Transverse colon (tissue), 4 donors: ENCODE results near the gene RELA. TPM values are rescaled to one million over a fixed set of nuclear protein-coding genes. Genes with fewer than 3 reads are reported as not detected.
"Not testable (repeated sequence)": the region's sequence is repeated elsewhere in the genome, so short reads cannot be mapped to it uniquely, and the experiment has no call there.

Source experiments
- DNase-seq: peaks from one replicate; pipeline ENCODE4 v3.0.0-alpha.2; 2019
- H3K27ac ChIP-seq, 4 donors: fragments of 200-600 bp; sonication (generic); 2 replicates each; pipeline ENCODE4 v1.5.1; 2016 to 2018; ENCODE audit warnings: inconsistent platforms in 4 of 4
- H3K27me3 ChIP-seq: fragments of 200-600 bp; sonication (generic); 2 replicates; pipeline ENCODE4 v1.5.1; 2017; ENCODE audit warnings: inconsistent platforms
- H3K36me3 ChIP-seq, 4 donors: fragments of 200-600 bp; sonication (generic); 2 replicates each; pipeline ENCODE4 v1.5.1; 2017 to 2019; ENCODE audit warnings: inconsistent platforms in 4 of 4
- H3K4me1 ChIP-seq, 4 donors: fragments of 200-600 bp; sonication (generic); 2 replicates each; pipeline ENCODE4 v1.5.1; 2017 to 2020; ENCODE audit warnings: inconsistent platforms in 4 of 4
- H3K4me3 ChIP-seq, 4 donors: fragments of 200-600 bp; sonication (generic); 1 replicate in 1 of 4; 2 replicates in 3 of 4; pipeline versions ENCODE4 v1.5.1 to v1.6.1; 2017 to 2019; ENCODE audit warnings: inconsistent platforms in 4 of 4
- H3K9me3 ChIP-seq, 2 donors: fragments of 200-600 bp; sonication (generic); 2 replicates each; pipeline ENCODE4 v1.5.1; 2017 to 2019; ENCODE audit warnings: inconsistent platforms in 2 of 2
- EP300 ChIP-seq: sonication (generic); formaldehyde crosslinking; IDR thresholded peaks from one replicate; pipeline ENCODE4 v1.6.1; 2017; ENCODE audit warnings: antibody characterized with exemption, low read depth
- POLR2A ChIP-seq: fragments of 450-650 bp; IDR thresholded peaks from one replicate; pipeline ENCODE4 v1.6.1; 2016; ENCODE audit warnings: antibody characterized with exemption, mild to moderate bottlenecking, moderate library complexity
- POLR2AphosphoS5 ChIP-seq, 3 donors: sonication (generic); formaldehyde crosslinking; IDR thresholded peaks; one replicate each; pipeline ENCODE4 v1.6.1; 2016; ENCODE audit warnings: antibody characterized with exemption in 3 of 3
- WGBS, 2 donors: methylation state at CpG; one replicate each; pipeline ENCODE4 v1.1.5; 2018; ENCODE audit warnings: low coverage in 1 of 2; 5-methylcytosine and 5-hydroxymethylcytosine counted together
- in situ Hi-C, 4 donors: fragments of 200-750 bp; cut with MboI; loops; one replicate each; pipeline versions ENCODE4 v1.15.0 to v1.15.1; 2017; ENCODE audit warnings: low sequenced_read_pairs in 3 of 4, low pct_ligation_motif_present in 1 of 4, low pct_unique_long_range_greater_than_20kb in 1 of 4
- intact Hi-C: fragments of 100-400 bp; cut with DNase I; formaldehyde crosslinking; loops from one replicate; pipeline ENCODE4 v1.15.1; 2023; ENCODE audit warnings: low total_unique reads
- total RNA-seq, 4 donors: library from RNA; depleted of rRNA; stranded (reverse); fragments of >200 nt; gene quantifications; one replicate each; pipeline ENCODE4 v1.1.0, GENCODE V29; 2016
- TF ChIP-seq, protein P1 (sequence below), 5 experiments: fragments of 200-600 bp in 3 of 5; fragments of 450-650 bp in 2 of 5; sonication (generic) in 3 of 5; IDR thresholded peaks; 1 replicate in 2 of 5; 2 replicates in 3 of 5; pipeline ENCODE4 v1.5.1; 2016 to 2017; ENCODE audit warnings: antibody characterized with exemption in 5 of 5, inconsistent platforms in 3 of 5, mild to moderate bottlenecking in 2 of 5, moderate library complexity in 1 of 5

RELA gene
- total RNA-seq, 4 donors from 2014 or later, result 45.8 to 95.8 (median 58.4) TPM

DNA sequence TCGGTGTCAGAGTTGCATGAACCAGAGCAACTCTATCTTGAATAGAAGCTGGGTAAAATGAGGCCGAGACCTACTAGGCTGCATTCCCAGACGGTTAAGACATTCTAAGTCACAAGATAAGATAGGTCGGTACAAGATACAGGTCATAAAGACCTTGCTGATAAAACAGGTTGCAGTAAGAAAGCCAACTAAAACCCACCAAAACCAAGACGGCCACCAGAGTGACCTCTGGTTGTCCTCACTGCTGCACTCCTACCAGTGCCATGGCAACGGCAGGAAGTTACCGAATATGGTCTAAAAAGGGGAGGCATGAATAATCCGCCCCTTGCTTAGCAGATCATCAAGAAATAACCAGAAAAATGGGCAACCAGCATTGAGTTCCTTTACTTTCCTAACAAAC lies 46.9 kb upstream of the RELA start:
- Histone ChIP-seq H3K36me3 (peaks cover 0 to 12% (median 8%) of the 10 kb centered on the region in 4 donors), H3K27me3 (no peaks in the 10 kb centered on the region), H3K4me3 (no peak overlapping the region), H3K4me1 (peaks cover 9 to 31% (median 19%) of the 10 kb centered on the region in 4 donors), H3K9me3 (no peaks in the 10 kb centered on the region), H3K27ac (no peak overlapping the region)
- DNase-seq, result no peak
- in situ Hi-C loops, result loop anchor here (10.0 to 25.0 kb wide), 4 partner anchors 65 to 278 kb away; no protein-coding TSS in a partner anchor
- TF ChIP-seq POLR2A, result no peak
- no peak for TF ChIP-seq EP300
- TF ChIP-seq, protein P1, sequence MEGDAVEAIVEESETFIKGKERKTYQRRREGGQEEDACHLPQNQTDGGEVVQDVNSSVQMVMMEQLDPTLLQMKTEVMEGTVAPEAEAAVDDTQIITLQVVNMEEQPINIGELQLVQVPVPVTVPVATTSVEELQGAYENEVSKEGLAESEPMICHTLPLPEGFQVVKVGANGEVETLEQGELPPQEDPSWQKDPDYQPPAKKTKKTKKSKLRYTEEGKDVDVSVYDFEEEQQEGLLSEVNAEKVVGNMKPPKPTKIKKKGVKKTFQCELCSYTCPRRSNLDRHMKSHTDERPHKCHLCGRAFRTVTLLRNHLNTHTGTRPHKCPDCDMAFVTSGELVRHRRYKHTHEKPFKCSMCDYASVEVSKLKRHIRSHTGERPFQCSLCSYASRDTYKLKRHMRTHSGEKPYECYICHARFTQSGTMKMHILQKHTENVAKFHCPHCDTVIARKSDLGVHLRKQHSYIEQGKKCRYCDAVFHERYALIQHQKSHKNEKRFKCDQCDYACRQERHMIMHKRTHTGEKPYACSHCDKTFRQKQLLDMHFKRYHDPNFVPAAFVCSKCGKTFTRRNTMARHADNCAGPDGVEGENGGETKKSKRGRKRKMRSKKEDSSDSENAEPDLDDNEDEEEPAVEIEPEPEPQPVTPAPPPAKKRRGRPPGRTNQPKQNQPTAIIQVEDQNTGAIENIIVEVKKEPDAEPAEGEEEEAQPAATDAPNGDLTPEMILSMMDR (IDR thresholded peaks at IDR 0.05), result no peak
- TF ChIP-seq POLR2AphosphoS5 (IDR thresholded peaks at IDR 0.05), result no peak
- 67 to 75% methylated on average over 4 to 8 of the region's 8 CpGs for WGBS, 2 donors
- intact Hi-C loops, result loop anchor here (5.0 to 10.0 kb wide), 4 partner anchors 73 to 275 kb away; partner anchors contain the start of genes AP5B1 and SIPA1

DNA sequence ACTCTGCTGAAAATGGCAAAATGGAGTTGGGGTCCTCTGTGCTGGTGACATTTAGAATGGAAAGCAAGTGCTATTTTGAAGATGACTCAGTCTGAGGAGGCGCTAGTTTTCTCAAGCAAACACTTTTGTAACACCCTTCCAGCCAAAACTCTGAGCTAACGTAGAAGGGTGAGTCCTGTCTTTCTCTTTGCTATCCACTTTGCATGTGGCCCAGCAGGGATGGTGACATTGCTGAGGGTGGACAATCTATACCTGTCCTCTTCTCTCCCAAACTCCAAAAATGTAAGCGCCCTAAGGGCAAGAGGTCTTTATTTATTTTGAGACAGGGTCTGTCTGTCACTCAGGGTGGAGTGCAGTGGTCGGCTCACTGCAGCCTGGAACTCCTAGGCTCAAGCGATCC lies 45.7 kb upstream of the RELA start:
- Histone ChIP-seq H3K4me1 (peaks cover 9 to 29% (median 20%) of the 10 kb centered on the region in 4 donors), H3K9me3 (no peaks in the 10 kb centered on the region), H3K4me3 (no peak overlapping the region), H3K27me3 (no peaks in the 10 kb centered on the region), H3K36me3 (peaks cover 0 to 3% (median 1%) of the 10 kb centered on the region in 4 donors), H3K27ac (no peak overlapping the region)
- intact Hi-C loops, result loop anchor here (10.0 kb wide), 2 partner anchors 74 to 276 kb away; partner anchors contain the start of gene SIPA1
- DNase-seq, result no peak
- 80 to 83% methylated on average over 1 to 5 of the region's 5 CpGs for WGBS, 2 donors
- in situ Hi-C loops, result loop anchor here in 3 of 4 donors (25.0 kb wide), 2 partner anchors 104 to 279 kb away; no protein-coding TSS in a partner anchor
- TF ChIP-seq POLR2AphosphoS5 (IDR thresholded peaks at IDR 0.05), result no peak
- TF ChIP-seq EP300, result no peak
- TF ChIP-seq POLR2A, result no peak
- TF ChIP-seq, protein P1 (IDR thresholded peaks at IDR 0.05), result no peak

DNA sequence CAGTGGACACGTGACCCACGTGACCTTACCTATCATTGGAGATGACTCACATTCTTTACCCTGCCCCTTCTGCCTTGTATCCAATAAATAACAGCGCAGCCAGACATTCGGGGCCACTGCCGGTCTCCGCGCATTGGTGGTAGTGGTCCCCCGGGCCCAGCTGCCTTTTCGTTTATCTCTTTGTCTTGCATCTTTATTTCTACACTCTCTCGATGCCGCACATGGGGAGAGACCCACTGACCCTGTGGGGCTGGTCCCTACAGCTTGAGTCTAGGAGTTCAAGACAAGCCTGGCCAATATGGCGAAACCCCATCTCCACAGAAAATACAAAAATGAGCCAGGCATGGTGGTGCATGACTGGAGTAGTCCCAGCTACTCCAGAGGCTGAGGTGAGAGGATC lies 44.3 kb upstream of the RELA start:
- H3K27ac ChIP-seq, H3K36me3 ChIP-seq, H3K27me3 ChIP-seq, H3K9me3 ChIP-seq, H3K4me3 ChIP-seq, DNase-seq: not testable (repeated sequence)
- in situ Hi-C loops, result loop anchor here in 3 of 4 donors (25.0 kb wide), 2 partner anchors 105 to 280 kb away; no protein-coding TSS in a partner anchor
- WGBS, 2 donors, result 91% methylated on average over 11 of the region's 12 CpGs; no CpG with 5 or more reads in 1 of the 2 donors
- peaks cover 4 to 19% (median 10%) of the 10 kb centered on the region in 4 donors for H3K4me1 ChIP-seq
- intact Hi-C loops, result loop anchor here (10.0 kb wide), 2 partner anchors 72 to 278 kb away; partner anchors contain the start of gene SIPA1

DNA sequence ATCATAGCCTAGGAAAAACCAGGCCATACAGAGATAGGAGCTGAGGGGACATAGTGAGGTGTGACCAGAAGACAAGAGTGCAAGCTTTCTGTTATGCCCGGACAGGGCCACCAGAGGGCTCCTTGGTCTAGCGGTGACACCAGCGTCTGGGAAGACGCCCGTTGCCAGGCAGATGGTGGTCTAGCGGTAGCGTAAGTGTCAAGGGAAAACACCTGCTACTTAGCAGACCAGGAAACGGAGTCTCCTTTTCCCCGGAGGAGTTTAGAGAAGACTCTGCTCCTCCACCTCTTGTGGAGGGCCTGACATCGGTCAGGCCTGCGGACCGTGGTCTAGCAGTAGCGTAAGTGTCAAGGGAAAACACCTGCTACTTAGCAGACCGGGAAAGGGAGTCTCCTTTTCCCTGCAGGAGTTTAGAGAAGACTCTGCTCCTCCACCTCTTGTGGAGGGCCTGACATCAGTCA lies 43.6 kb upstream of the RELA start:
- 8 to 20% methylated on average over 1 to 14 of the region's 14 CpGs for WGBS, 2 donors
- peak; percentile 85 for DNase-seq
- in situ Hi-C loops (loop anchor here in 3 of 4 donors (25.0 kb wide), 2 partner anchors 106 to 281 kb away; no protein-coding TSS in a partner anchor), intact Hi-C loops (loop anchor here (10.0 kb wide), 2 partner anchors 72 to 278 kb away; partner anchors contain the start of gene SIPA1)
- not testable (repeated sequence) for H3K27ac ChIP-seq, H3K9me3 ChIP-seq, H3K27me3 ChIP-seq, H3K36me3 ChIP-seq
- Histone ChIP-seq H3K4me1 (peaks cover 4 to 17% (median 10%) of the 10 kb centered on the region in 4 donors), H3K4me3 (peak overlapping the region in 1 of 4 donors; percentile 32)
- TF ChIP-seq, protein P1 (IDR thresholded peaks at IDR 0.05), result peak; percentile 64 to 89 (median 75)
